GM18951 (cell line): ENCODE results near the gene DDA1.
"Not testable (repeated sequence)": the region's sequence is repeated elsewhere in the genome, so short reads cannot be mapped to it uniquely, and the experiment has no call there.

Source experiments
- POLR2A ChIP-seq: IDR thresholded peaks from 4 replicates; pipeline ENCODE4 v1.6.1; 2011; ENCODE audit warnings: mild to moderate bottlenecking; ENCODE audit not compliant: insufficient read length, insufficient read depth; ENCODE audit errors: extremely low read depth
- in situ Hi-C: fragments of 300-500 bp; cut with MboI; formaldehyde crosslinking; loops from one replicate; pipeline ENCODE4 v1.12.0; 2022; ENCODE audit warnings: low sequenced_read_pairs, mixed read lengths, inconsistent platforms; ENCODE audit not compliant: unreplicated experiment

Gene DDA1

DNA sequence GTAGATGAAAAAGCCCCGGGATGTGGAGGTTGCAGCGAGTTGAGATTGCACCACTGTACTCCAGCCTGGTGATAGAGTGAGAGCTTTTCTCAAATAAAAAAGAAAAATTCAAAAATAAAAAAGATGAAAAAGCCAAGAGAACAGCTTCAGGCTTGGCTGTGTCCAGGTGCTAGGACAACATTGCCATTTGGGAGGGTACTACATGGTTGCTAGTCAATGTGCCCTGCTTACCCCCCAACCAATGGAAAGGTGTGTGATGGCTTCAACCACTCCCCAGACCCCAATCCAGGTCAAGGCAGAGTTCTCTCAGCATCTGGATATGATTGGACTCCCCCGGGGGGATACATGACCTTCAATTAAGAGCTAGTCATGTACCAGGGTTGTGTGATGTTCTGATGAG lies 29.9 kb upstream of the DDA1 start:
- no peak for TF ChIP-seq POLR2A
- in situ Hi-C loops, result no loop called here

DNA sequence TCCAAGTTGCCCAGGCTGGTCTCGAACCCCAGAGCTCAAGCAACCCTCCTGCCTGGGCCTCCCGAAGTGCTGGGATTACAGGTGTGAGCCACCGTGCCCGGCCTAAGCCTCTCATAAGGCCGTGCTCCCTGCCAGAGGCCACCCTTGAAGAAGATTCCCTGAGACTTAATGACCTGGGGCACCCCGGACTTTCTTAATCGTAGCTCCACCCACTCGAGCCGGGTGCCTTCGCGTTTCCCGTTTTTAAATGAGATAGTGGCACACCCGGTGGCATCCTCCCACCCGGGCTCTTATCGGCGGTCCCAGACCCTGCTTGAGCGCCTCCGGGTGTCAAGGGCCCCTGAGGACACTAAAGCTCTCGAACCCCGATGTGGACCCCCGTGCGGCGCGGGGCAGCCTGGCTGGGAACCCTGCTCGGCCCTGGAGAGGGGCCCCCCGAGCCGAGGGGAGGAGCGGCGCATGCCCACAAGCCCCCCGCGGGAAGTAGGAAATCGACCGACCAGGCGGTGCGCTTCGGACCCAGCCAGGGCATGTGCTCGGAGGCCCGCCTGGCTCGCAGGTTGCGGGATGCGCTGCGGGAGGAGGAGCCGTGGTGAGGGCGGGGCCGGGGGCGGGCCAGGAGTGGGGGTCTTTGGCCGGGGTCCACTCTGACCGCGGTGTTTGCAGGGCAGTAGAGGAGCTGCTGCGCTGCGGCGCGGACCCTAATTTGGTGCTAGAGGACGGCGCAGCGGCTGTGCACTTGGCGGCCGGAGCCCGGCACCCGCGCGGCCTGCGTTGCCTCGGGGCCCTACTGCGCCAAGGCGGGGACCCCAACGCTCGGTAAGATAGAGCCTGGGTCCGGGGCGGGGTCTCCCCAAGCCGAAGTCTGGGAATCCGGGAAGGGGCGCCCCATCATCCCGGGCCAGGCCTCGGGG lies 27.7 kb upstream of the DDA1 start, which contains the start of gene ANKLE1:
ANKLE1 (plus strand) TSS at position 511 of the 914 bp plus-strand sequence; CDS start at position 531, 20 bp downstream.
- TF ChIP-seq POLR2A, result peak; percentile 44
- in situ Hi-C loops, result no loop called here

DNA sequence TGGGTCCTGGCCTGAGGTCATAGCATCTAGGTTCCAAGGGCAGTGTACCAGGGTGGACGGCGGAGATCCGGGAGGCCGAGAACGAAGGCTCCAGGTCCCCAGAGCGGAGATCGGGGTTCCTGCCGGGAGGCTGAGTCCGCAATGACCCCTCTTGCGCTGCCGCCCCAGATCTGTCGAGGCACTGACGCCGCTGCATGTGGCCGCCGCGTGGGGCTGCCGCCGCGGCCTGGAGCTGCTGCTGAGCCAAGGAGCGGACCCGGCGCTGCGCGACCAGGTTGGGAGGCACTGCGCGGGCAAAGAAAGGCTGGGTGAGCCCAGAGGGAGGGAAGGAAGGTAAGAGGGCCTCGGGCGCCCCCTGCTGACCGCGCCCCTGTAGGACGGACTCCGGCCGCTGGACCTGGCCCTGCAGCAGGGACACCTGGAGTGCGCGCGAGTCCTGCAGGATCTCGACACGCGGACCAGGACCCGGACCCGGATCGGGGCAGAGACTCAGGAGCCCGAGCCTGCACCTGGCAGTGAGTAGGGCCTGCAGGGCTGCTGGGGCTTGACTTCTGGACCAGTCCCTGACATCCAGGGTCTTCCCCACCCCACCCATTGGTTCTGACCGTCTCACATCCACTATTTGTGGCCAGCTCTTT lies 26.8 kb upstream of the DDA1 start:
- in situ Hi-C loops, result no loop called here
- peak; percentile 44 for TF ChIP-seq POLR2A

DNA sequence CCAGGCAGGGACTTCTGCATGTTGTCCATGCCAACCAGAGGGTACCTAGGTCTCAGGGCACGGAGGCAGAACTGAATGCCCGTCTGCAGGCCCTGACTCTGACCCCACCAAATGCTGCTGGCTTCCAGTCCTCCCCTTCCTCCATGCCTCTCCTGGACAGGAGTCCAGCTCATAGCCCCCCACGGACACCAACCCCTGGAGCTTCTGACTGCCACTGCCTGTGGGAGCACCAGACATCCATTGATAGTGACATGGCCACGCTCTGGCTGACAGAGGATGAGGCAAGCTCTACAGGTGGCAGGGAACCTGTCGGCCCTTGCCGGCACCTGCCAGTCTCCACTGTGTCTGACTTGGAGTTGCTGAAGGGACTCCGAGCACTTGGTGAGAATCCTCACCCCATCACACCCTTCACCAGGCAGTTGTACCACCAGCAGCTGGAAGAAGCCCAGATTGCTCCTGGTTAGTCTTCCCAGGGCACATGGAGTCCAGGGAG lies 25.8 kb upstream of the DDA1 start:
- in situ Hi-C loops, result no loop called here
- no peak for TF ChIP-seq POLR2A

DNA sequence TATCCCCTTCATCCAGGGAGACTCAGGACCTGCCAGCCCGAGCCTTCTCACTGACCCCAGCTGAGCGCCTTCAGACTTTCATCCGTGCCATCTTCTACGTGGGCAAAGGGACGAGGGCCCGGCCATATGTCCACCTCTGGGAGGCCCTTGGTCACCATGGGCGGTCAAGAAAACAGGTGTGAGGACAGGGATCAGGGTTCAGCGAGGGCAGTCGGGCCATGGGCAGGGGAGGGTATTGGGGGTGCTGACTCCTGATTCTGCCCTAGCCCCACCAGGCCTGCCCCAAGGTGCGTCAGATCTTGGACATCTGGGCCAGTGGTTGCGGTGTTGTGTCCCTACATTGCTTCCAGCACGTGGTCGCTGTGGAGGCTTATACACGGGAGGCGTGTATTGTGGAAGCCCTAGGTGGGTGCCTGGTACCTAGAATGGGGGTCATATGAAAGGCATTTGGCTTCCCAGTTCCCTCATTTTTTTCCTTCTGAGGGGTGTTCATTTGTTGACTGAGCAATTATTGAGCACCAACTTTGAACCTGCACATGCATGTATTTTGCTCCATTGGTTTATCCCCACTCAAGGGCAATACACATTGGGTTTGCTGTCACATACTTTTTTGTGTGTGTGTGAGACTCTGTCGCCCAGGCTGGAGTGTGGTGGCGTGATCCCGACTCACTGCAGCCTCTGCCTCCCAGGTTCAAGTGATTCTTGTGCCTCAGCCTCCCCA lies 23.8 kb upstream of the DDA1 start:
- TF ChIP-seq POLR2A, result no peak
- in situ Hi-C loops, result no loop called here

DNA sequence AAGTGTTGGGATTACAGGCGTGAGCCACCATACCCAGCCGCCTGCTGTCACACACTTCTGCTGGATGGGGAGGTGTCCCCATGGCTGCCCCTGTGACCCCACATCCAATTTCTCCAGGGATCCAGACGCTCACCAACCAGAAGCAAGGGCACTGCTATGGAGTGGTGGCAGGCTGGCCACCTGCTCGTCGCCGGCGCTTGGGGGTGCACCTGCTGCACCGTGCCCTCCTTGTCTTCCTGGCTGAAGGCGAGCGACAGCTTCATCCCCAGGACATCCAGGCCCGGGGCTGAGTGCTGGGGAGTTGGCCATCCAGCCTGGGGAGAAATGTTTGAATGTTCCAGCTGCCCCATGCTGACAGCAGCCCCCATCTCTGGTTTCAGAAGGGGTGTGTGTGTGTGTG lies 23.1 kb upstream of the DDA1 start:
- in situ Hi-C loops, result no loop called here
- no peak for TF ChIP-seq POLR2A

DNA sequence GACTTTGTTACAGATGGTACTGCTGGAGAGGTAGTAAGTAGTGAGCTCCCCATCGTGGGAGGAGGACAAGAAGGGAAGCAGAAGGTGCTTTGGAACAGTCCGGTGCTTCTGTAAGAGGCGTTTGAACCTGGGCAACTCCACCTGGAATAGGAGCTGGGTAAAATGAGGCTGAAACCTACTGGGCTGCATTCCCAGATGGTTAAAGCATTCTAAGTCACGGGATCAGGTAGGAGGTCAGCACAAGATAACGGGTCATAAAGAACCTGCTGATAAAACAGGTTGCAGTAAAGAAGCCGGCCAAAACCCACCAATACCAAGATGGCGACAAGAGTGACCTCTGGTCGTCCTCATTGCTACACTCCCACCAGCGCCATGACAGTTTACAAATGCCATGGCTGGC lies 22.6 kb upstream of the DDA1 start:
- no peak for TF ChIP-seq POLR2A
- in situ Hi-C loops, result no loop called here

DNA sequence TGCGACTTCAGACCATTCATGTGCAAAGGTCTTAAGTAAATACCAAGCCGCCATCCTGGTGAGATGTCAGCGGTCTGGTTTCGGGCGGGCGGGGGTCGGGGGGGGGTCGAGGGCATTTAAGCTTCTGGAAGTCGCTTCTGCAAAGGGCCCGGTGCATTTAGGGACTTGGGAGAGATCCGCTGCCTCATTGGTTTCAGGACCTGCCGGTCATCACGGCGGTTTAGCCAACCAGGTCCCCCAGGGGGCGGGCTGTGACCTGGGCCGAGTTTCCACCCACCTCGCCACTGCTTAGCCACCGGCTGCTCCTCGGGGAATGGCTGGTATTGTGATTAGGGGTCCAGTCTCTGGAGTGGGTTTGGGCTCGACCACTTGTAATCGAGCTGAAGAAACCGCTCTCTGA lies 19.9 kb upstream of the DDA1 start:
- no peak for TF ChIP-seq POLR2A
- in situ Hi-C loops, result no loop called here

DNA sequence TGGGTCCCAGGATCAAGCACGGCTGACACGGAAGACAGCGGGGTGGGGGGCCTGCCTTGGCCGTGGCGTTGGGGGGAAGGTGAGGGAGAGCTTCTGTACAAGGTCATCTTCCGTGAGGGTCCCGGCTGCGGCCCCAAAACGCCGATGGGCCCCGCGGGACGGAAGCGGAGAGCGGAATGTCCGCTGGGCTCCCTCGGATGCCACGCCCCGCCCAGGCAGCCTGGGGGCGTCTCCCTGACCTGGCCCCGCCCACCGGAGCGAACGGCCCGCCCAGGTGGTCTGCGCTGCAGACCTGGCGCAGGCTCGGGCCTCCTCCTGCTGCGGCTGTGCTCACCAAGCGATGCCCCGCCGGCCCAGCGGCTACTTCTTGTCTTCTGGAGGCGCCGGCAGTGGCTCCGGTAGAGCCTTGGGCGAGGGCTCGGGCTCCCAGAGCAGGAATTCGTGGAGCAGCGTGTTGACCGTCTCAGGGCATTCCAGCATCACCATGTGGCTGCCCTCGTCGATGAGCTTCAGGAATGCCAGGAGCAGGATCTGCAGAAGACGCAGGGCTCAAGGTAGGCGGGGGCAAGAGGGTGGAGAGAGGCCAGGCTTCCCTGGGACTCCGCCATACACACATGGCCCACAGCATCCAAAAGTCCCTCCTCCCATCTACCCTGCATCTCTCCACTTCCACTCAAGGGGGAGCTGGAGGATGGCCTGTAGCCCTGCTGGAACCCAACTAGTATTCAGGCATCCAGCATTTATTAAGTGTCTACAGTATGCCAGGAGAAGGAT lies 16.9 kb upstream of the DDA1 start:
- TF ChIP-seq POLR2A, result peak; percentile 69
- in situ Hi-C loops, result no loop called here

DNA sequence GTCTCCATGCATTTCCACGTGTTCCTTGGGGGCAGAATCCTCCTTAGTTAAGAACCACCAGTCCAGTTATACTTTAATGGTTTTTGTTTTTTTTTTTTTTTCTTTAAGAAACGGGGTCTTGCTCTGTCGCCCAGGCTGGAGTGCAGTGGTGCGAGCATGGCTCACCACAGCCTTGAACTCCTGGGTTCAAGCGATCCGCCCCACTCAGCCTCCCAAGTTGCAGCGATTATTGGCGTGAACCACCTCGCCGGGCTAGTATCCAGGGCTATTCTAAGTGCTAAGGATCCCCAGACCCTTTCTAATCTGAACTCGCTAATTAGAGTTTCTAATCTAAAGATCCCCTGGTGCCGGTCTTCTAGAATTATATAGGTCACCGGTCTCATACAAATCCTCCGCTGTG lies 15.8 kb upstream of the DDA1 start:
- no peak for TF ChIP-seq POLR2A
- in situ Hi-C loops, result no loop called here

DNA sequence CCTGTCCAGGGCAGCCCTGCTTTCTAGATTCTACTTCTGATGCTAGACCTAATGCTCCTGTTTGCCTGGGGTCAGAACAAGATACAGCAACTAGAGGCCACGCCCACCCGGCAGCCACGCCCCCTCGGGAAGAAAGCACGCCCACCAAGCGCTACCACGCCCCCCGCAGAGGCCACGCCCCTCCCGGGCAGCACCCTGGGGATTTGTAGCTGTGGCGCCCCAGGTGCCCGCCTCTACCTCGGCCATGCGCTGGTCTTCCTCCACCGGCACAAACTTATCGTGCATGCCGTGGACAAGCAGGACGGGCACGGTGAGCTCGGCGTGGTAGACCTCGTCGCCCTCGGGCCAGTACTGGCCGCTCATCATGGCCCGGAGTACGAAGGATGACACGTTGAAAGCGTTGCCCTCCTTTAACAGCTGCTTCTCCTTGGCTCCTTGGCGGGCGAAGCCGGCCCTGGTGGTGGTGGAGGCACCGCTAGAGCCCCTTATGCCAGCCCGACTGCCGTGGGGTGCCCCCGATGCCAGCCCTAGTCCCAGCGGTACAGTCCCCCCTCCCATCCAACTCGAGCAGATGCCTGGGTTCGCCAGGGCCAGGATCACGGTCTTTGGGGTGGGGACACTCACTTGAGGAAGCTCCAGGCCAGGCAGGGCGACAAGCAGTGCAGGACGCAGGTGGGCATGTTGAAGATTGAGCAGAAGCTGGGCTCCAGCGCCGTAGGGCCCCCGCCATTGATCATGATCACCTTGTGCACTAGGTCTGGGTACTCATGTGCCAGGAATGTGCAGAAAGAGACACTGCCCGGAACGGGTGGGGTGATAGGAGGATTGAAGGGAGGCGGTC lies 15.1 kb upstream of the DDA1 start:
- TF ChIP-seq POLR2A, result no peak
- in situ Hi-C loops, result no loop called here

DNA sequence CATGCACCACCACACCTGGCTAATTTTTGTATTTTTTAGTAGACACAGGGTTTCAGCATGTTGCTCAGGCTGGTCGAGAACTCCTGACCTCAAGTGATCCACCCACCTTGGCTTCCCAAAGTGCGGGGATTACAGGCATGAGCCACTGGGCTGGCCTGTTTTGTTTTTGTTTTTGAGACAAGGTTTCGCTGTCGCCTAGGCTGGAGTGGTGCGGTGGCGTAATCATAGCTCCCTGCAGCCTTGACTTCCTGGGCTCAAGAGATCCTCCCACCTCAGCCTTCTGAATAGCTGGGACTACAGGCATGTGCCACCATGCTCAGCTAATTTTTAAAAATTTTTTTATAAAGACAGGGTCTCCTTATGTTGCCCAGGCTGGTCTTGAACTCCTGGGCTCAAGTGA lies 13.8 kb upstream of the DDA1 start:
- in situ Hi-C loops, result not testable (repeated sequence)
